ENCODE data around the gene FRMD7.

The FRMD7 gene

DNA sequence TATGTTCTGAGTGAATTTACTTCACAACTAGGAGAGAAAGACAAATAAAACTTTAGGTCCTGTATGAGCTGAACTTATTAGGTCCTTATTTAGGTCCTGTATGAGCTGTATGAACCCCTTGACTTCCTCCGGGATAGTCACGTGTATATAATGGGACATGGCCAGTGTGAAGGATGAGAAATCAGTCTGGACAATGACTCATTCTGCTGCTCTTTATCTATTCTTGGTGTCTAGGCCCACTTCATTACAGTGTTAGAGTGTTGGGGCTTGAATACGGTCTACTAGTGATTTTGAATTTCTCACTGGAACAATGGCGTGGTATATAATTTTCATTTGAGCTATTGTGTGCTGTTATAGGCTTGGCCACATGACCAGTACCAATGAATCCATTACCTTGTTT is 82.9 kb downstream of the FRMD7 start:
- TF ChIP-seq, protein P1, sequence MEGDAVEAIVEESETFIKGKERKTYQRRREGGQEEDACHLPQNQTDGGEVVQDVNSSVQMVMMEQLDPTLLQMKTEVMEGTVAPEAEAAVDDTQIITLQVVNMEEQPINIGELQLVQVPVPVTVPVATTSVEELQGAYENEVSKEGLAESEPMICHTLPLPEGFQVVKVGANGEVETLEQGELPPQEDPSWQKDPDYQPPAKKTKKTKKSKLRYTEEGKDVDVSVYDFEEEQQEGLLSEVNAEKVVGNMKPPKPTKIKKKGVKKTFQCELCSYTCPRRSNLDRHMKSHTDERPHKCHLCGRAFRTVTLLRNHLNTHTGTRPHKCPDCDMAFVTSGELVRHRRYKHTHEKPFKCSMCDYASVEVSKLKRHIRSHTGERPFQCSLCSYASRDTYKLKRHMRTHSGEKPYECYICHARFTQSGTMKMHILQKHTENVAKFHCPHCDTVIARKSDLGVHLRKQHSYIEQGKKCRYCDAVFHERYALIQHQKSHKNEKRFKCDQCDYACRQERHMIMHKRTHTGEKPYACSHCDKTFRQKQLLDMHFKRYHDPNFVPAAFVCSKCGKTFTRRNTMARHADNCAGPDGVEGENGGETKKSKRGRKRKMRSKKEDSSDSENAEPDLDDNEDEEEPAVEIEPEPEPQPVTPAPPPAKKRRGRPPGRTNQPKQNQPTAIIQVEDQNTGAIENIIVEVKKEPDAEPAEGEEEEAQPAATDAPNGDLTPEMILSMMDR (conservative IDR thresholded peaks at IDR 0.05; ENCODE audit: control insufficient read depth, insufficient read depth, low read depth, low read length), result no peak
- H3K4me3 ChIP-seq (ENCODE audit: control insufficient read depth, low read depth, low read length), result no peak overlapping the region
- peak; percentile 40 for DNase-seq (ENCODE audit: low read depth)

DNA sequence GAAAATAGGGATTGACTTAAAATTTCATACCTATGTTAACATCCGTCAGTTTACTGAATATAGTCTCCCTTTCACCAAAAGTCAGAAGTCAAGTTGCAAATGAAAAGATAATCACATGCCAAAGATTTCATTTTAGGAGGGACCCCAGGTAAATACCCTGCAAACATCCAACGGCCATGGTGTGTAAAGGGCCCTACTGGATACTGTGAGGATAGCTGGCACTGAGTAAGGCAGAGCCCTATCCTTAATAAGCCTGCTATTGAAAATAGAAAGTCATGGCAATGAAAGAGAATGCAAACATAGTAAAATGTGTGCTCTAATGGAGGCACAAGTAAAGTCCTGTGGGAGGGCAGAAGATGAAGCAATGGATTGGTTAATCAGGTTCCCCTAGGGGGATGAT is 83.8 kb downstream of the FRMD7 start:
- no peak overlapping the region for H3K4me3 ChIP-seq (ENCODE audit: control insufficient read depth, low read depth, low read length)
- DNase-seq (ENCODE audit: low read depth), result no peak
- TF ChIP-seq, protein P1 (conservative IDR thresholded peaks at IDR 0.05; ENCODE audit: control insufficient read depth, insufficient read depth, low read depth, low read length), result no peak

DNA sequence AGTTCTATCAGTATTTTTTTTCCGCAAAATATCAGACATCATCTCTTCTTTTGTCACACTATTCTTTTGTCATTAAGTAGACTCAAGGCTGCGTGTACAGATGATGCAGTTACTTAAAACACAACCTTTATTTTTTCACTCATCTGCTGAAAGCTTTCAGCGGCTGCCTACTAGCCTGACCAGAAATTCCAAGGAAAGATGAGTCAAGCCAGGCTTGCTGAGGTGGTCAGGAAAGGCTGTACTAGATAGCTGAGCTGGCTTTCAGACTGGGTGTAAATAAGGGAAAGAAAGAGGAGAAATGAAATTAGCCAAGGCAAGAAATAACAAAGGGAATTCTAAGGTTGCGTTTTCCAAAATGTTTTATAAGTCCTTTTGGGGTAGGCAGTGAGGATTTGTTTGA is 86.8 kb downstream of the FRMD7 start:
- TF ChIP-seq, protein P1 (conservative IDR thresholded peaks at IDR 0.05; ENCODE audit: control insufficient read depth, insufficient read depth, low read depth, low read length), result no peak
- no peak overlapping the region for H3K4me3 ChIP-seq (ENCODE audit: control insufficient read depth, low read depth, low read length)
- DNase-seq (ENCODE audit: low read depth), result peak; percentile 28

DNA sequence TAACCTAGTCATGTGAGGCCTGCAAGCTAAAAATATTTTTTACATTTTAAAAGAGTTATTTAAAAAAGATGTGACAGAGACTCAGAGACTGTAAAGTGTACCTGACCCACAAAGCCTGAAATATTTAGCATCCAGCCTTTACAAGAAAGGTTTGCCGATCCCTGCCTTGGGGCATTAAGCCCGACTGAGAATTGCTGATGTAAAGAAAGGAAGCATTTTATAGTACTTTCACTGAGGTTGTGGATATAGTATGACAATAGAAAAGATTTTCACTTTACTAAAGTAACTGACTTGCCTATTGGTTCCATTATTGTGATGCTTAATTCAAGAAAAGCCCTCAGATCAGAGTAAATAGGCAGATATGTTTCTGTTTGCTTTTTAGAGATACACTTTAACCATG is 87.8 kb downstream of the FRMD7 start:
- TF ChIP-seq, protein P1 (conservative IDR thresholded peaks at IDR 0.05; ENCODE audit: control insufficient read depth, insufficient read depth, low read depth, low read length), result no peak
- no peak for DNase-seq (ENCODE audit: low read depth)
- no peak overlapping the region for H3K4me3 ChIP-seq (ENCODE audit: control insufficient read depth, low read depth, low read length)

DNA sequence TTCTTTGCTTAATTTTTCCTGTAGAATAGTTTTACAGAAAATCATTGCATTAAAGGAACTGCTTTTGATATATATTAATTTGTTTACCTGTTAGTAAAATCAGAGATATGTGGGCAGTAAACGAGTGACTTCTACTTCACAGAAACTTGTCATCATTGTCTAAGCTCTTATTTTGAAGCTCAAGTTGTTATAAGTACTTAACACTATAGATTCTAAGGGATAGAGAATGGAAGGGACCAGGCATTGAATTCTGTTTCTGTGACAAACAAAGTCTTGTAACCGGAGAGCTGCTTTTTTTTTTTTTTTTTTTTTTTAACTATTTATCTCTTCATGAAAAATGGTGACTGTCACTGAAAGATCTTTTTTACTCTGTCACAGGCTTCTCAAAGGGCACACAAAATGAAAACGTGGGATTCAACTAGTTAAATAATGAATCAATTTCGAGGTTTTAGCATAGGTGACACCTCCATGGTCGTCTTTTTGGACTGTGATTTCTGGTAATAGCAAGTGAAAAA is 90.3 kb downstream of the FRMD7 start:
- no peak for DNase-seq (ENCODE audit: low read depth)
- H3K4me3 ChIP-seq (ENCODE audit: control insufficient read depth, low read depth, low read length), result no peak overlapping the region
- TF ChIP-seq, protein P1 (conservative IDR thresholded peaks at IDR 0.05; ENCODE audit: control insufficient read depth, insufficient read depth, low read depth, low read length), result no peak

DNA sequence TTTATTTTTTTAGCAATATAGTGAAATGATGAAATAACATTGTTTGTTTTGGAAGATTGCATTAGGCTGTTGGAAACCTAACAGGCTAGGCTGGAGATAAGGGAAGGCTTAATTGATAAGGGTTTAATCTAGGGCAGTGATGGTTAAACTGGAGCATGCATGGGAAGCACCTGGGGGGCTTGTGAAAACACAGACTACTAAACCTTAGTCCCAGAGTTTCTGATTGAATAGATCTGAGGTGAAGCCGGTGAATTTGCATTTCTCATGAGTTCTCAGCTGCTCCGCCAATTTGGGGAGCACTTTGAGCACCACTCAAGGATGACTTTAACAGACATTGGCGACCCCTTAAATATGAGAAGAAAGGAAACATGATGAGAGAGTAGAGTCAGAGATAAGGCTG is 93.2 kb downstream of the FRMD7 start:
- no peak overlapping the region for H3K4me3 ChIP-seq (ENCODE audit: control insufficient read depth, low read depth, low read length)
- TF ChIP-seq, protein P1 (conservative IDR thresholded peaks at IDR 0.05; ENCODE audit: control insufficient read depth, insufficient read depth, low read depth, low read length), result no peak
- DNase-seq (ENCODE audit: low read depth), result no peak

DNA sequence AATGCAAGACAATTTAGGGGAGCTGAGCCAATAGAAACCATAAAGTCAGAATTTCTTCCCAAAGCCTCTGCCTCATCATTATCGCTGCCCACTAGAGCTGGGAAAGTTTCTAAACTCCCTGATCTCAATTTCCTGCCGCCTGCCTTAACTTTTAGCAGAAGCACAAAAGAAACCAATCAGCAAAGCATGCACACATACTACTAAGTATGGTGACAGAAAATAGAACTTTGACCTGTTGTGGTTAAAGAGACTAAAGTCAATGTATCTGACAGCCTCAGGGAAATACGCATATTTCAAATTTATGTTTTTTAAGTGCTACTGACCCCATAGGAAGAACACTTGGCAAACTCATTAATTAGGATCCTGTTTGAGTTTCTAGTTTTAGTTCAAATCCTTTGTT is 94.7 kb downstream of the FRMD7 start:
- TF ChIP-seq, protein P1 (conservative IDR thresholded peaks at IDR 0.05; ENCODE audit: control insufficient read depth, insufficient read depth, low read depth, low read length), result no peak
- no peak for DNase-seq (ENCODE audit: low read depth)
- H3K4me3 ChIP-seq (ENCODE audit: control insufficient read depth, low read depth, low read length), result no peak overlapping the region

All from fibroblast of mammary gland (primary cell).